Trophoblast cell (in vitro differentiated cells and primary cell): Measurements from ENCODE around the gene YIPF2.

Experiments
- DNase-seq, 2 donors: peaks; one replicate each; pipeline ENCODE4 v3.0.0-alpha.2; 2016
- H2AFZ ChIP-seq: 2 replicates; pipeline ENCODE4 v1.6.1; 2013; ENCODE audit warnings: low read length, moderate library complexity, mild to moderate bottlenecking; ENCODE audit not compliant: insufficient read depth, poor library complexity
- H2AK5ac ChIP-seq: 2 replicates; pipeline ENCODE4 v1.6.1; 2013; ENCODE audit warnings: mild to moderate bottlenecking, low read length
- H2BK120ac ChIP-seq: 2 replicates; pipeline ENCODE4 v1.6.1; 2013; ENCODE audit warnings: low read length, mild to moderate bottlenecking, moderate library complexity; ENCODE audit not compliant: insufficient read depth, poor library complexity
- H2BK12ac ChIP-seq: 2 replicates; pipeline ENCODE4 v1.6.1; 2013; ENCODE audit warnings: mild to moderate bottlenecking, low read length, moderate library complexity
- H2BK5ac ChIP-seq: 2 replicates; pipeline ENCODE4 v1.6.1; 2013; ENCODE audit warnings: low read length, low read depth, moderate library complexity, mild to moderate bottlenecking; ENCODE audit not compliant: poor library complexity
- H3K14ac ChIP-seq: 2 replicates; pipeline ENCODE4 v1.6.1; 2013; ENCODE audit warnings: mild to moderate bottlenecking, low read length
- H3K18ac ChIP-seq: 2 replicates; pipeline ENCODE4 v1.6.1; 2013; ENCODE audit warnings: mild to moderate bottlenecking, low read length
- H3K23ac ChIP-seq: 2 replicates; pipeline ENCODE4 v1.6.1; 2013; ENCODE audit warnings: low read length
- H3K27ac ChIP-seq: 2 replicates; pipeline ENCODE4 v1.5.1; 2013; ENCODE audit warnings: low read depth, mild to moderate bottlenecking, inconsistent platforms, low read length, moderate library complexity
- H3K27me3 ChIP-seq: 2 replicates; pipeline ENCODE4 v1.6.1; 2013; ENCODE audit warnings: inconsistent platforms, mild to moderate bottlenecking, low read length, moderate library complexity; ENCODE audit not compliant: insufficient read depth
- H3K36me3 ChIP-seq, 2 experiments: 1 replicate in 1 of 2; 2 replicates in 1 of 2; pipeline ENCODE4 v1.6.1; 2013; ENCODE audit warnings: low read length in 2 of 2, mild to moderate bottlenecking in 2 of 2, moderate library complexity in 1 of 2; ENCODE audit not compliant: insufficient read depth in 2 of 2, control insufficient read depth in 1 of 2
- H3K4ac ChIP-seq: 2 replicates; pipeline ENCODE4 v1.6.1; 2013; ENCODE audit warnings: low read depth, mild to moderate bottlenecking, low read length, moderate library complexity
- H3K4me1 ChIP-seq, 2 experiments: 1 replicate in 1 of 2; 2 replicates in 1 of 2; pipeline ENCODE4 v1.6.1; 2013; ENCODE audit warnings: low read length in 2 of 2, mild to moderate bottlenecking in 2 of 2, moderate library complexity in 1 of 2; ENCODE audit not compliant: insufficient read depth in 2 of 2, control insufficient read depth in 1 of 2
- H3K4me2 ChIP-seq: 2 replicates; pipeline ENCODE4 v1.6.1; 2013; ENCODE audit warnings: inconsistent platforms, mild to moderate bottlenecking, low read length, moderate library complexity
- H3K4me3 ChIP-seq: 2 replicates; pipeline ENCODE4 v1.5.1; 2013; ENCODE audit warnings: mild to moderate bottlenecking, low read depth, low read length, inconsistent platforms
- H3K79me1 ChIP-seq: one replicate; pipeline ENCODE4 v1.6.1; 2013; ENCODE audit warnings: low read length
- H3K79me2 ChIP-seq: 2 replicates; pipeline ENCODE4 v1.6.1; 2013; ENCODE audit warnings: low read length, mild to moderate bottlenecking; ENCODE audit not compliant: control insufficient read depth, insufficient read depth, poor library complexity
- H3K9ac ChIP-seq: 2 replicates; pipeline ENCODE4 v1.6.1; 2013; ENCODE audit warnings: mild to moderate bottlenecking, low read length
- H3K9me3 ChIP-seq: 2 replicates; pipeline ENCODE4 v1.6.1; 2013; ENCODE audit warnings: low read depth, mild to moderate bottlenecking, control low read depth, inconsistent platforms, low read length; ENCODE audit not compliant: insufficient read depth
- H4K12ac ChIP-seq: 2 replicates; pipeline ENCODE4 v1.6.1; 2013; ENCODE audit warnings: low read depth, mild to moderate bottlenecking, low read length, moderate library complexity
- H4K8ac ChIP-seq: 2 replicates; pipeline ENCODE4 v1.6.1; 2013; ENCODE audit warnings: low read depth, mild to moderate bottlenecking, low read length, moderate library complexity
- H4K91ac ChIP-seq: one replicate; pipeline ENCODE4 v1.6.1; 2013; ENCODE audit warnings: low read depth, mild to moderate bottlenecking, low read length, moderate library complexity
- WGBS: extraction: QIAGEN DNeasy Blood & Tissue Kit; methylation state at CpG from one replicate; pipeline ENCODE4 v1.1.7; 2013; ENCODE audit warnings: missing lambda C conversion rate; ENCODE audit not compliant: insufficient read length, insufficient coverage; ENCODE audit errors: extremely low coverage; 5-methylcytosine and 5-hydroxymethylcytosine counted together

YIPF2 gene

GRCh38 chr19:10923260-10924112 lies 5.0 kb downstream of the YIPF2 start:
- peaks cover 5% of the 10 kb centered on the region for H3K79me1 ChIP-seq
- no peak overlapping the region for H2BK5ac ChIP-seq
- H3K79me2 ChIP-seq = peaks cover 7% of the 10 kb centered on the region
- H2AFZ ChIP-seq = no peak overlapping the region
- peaks cover 68 to 70% of the 10 kb centered on the region in 2 experiments for H3K36me3 ChIP-seq
- H3K4me2 ChIP-seq = no peak overlapping the region
- no peak for DNase-seq
- no peak overlapping the region for H3K27ac ChIP-seq
- H4K91ac ChIP-seq = no peak overlapping the region
- H3K9me3 ChIP-seq = no peaks in the 10 kb centered on the region
- H3K4ac ChIP-seq = no peak overlapping the region
- H4K12ac ChIP-seq = no peak overlapping the region
- no peak overlapping the region for H3K9ac ChIP-seq
- WGBS = no CpG with 5 or more reads among the region's 29 CpGs
- peaks cover 2 to 7% of the 10 kb centered on the region in 2 experiments for H3K4me1 ChIP-seq
- no peak overlapping the region for H3K14ac ChIP-seq
- no peak overlapping the region for H2BK120ac ChIP-seq
- no peak overlapping the region for H3K4me3 ChIP-seq
- H4K8ac ChIP-seq = no peak overlapping the region
- H3K18ac ChIP-seq = no peak overlapping the region
- no peak overlapping the region for H2BK12ac ChIP-seq
- H3K27me3 ChIP-seq = no peaks in the 10 kb centered on the region
- no peak overlapping the region for H3K23ac ChIP-seq
- H2AK5ac ChIP-seq = no peak overlapping the region

- peaks cover under 1 to 4% of the 10 kb centered on the region in 2 experiments for H3K4me1 ChIP-seq
- WGBS = no CpG with 5 or more reads among the region's 13 CpGs
- H3K4ac ChIP-seq = no peak overlapping the region
- no peak overlapping the region for H2AFZ ChIP-seq
- no peak overlapping the region for H3K4me2 ChIP-seq
- H3K79me1 ChIP-seq = no peaks in the 10 kb centered on the region
- no peak overlapping the region for H3K9ac ChIP-seq
- no peak overlapping the region for H2AK5ac ChIP-seq
- no peak overlapping the region for H3K14ac ChIP-seq
- no peak for DNase-seq
- H2BK120ac ChIP-seq = no peak overlapping the region
- H4K8ac ChIP-seq = no peak overlapping the region
- H4K12ac ChIP-seq = no peak overlapping the region
- no peak overlapping the region for H3K18ac ChIP-seq
- H2BK12ac ChIP-seq = no peak overlapping the region
- peaks cover under 1% of the 10 kb centered on the region for H3K79me2 ChIP-seq
- no peaks in the 10 kb centered on the region for H3K9me3 ChIP-seq
- no peak overlapping the region for H3K27ac ChIP-seq
- H3K27me3 ChIP-seq = no peaks in the 10 kb centered on the region
- peaks cover 72 to 75% of the 10 kb centered on the region in 2 experiments for H3K36me3 ChIP-seq
- H3K23ac ChIP-seq = no peak overlapping the region
- no peak overlapping the region for H3K4me3 ChIP-seq
- H4K91ac ChIP-seq = no peak overlapping the region
- H2BK5ac ChIP-seq = no peak overlapping the region
These were observed 5.8 kb downstream of the YIPF2 start for GRCh38 chr19:10922638-10923014.

GRCh38 chr19:10921910-10922637 lies 6.4 kb downstream of the YIPF2 start:
- Histone ChIP-seq H3K18ac (no peak overlapping the region), H2AK5ac (no peak overlapping the region), H4K91ac (no peak overlapping the region), H3K23ac (no peak overlapping the region), H3K4me1 (no peaks in the 10 kb centered on the region), H3K4me2 (no peak overlapping the region), H3K36me3 (peaks cover 68 to 73% of the 10 kb centered on the region in 2 experiments), H4K12ac (no peak overlapping the region), H2BK5ac (no peak overlapping the region), H2BK12ac (no peak overlapping the region), H3K4me3 (no peak overlapping the region), H3K4ac (no peak overlapping the region), H3K79me1 (no peaks in the 10 kb centered on the region), H2AFZ (no peak overlapping the region), H3K14ac (no peak overlapping the region), H3K27me3 (no peaks in the 10 kb centered on the region), H3K79me2 (no peaks in the 10 kb centered on the region), H4K8ac (no peak overlapping the region), H2BK120ac (no peak overlapping the region), H3K9ac (no peak overlapping the region), H3K27ac (no peak overlapping the region), H3K9me3 (no peaks in the 10 kb centered on the region)
- WGBS = no CpG with 5 or more reads among the region's 33 CpGs
- no peak for DNase-seq

GRCh38 chr19:10921199-10921909 lies 7.1 kb downstream of the YIPF2 start:
- no CpG with 5 or more reads among the region's 43 CpGs for WGBS
- Histone ChIP-seq H3K79me2 (no peaks in the 10 kb centered on the region), H3K4me3 (no peak overlapping the region), H3K4me1 (no peaks in the 10 kb centered on the region), H3K36me3 (peaks cover 71 to 78% of the 10 kb centered on the region in 2 experiments), H2BK5ac (no peak overlapping the region), H2AFZ (no peak overlapping the region), H4K8ac (no peak overlapping the region), H2BK120ac (no peak overlapping the region), H3K4ac (no peak overlapping the region), H3K14ac (no peak overlapping the region), H2AK5ac (no peak overlapping the region), H3K27ac (no peak overlapping the region), H3K9ac (no peak overlapping the region), H4K12ac (no peak overlapping the region), H3K23ac (no peak overlapping the region), H3K18ac (no peak overlapping the region), H2BK12ac (no peak overlapping the region), H3K27me3 (no peaks in the 10 kb centered on the region), H3K4me2 (no peak overlapping the region), H3K9me3 (no peaks in the 10 kb centered on the region), H4K91ac (no peak overlapping the region), H3K79me1 (no peaks in the 10 kb centered on the region)
- peak in 1 of 2 donors; percentile 38 for DNase-seq
